ES-I3 (cell line): Measurements from ENCODE around the gene HACD3.

Experiments used
- H3K36me3 ChIP-seq: 2 replicates; pipeline ENCODE4 v1.6.1; 2013; ENCODE audit warnings: mild to moderate bottlenecking, low read length, control low read depth, moderate library complexity; ENCODE audit not compliant: insufficient read depth
- H3K4me1 ChIP-seq: 2 replicates; pipeline ENCODE4 v1.6.1; 2013; ENCODE audit warnings: mild to moderate bottlenecking, control low read depth, low read length; ENCODE audit not compliant: insufficient read depth
- H3K9ac ChIP-seq: 2 replicates; pipeline ENCODE4 v1.6.1; 2013; ENCODE audit warnings: low read depth, mild to moderate bottlenecking, low read length, moderate library complexity
- H3K9me3 ChIP-seq: 2 replicates; pipeline ENCODE4 v1.6.1; 2013; ENCODE audit warnings: mild to moderate bottlenecking, low read length, moderate library complexity; ENCODE audit not compliant: control insufficient read depth, insufficient read depth

Gene HACD3

GRCh38 chr15:65558997-65559760, 28.9 kb downstream of the HACD3 start:
- peaks cover 44% of the 10 kb centered on the region for H3K36me3 ChIP-seq
- no peak overlapping the region for H3K9ac ChIP-seq
- H3K9me3 ChIP-seq = 0 out of 2 replicates have a peak, but pooled peaks cover 4% of the 10 kb centered on the region
- no peaks in the 10 kb centered on the region for H3K4me1 ChIP-seq

DNA sequence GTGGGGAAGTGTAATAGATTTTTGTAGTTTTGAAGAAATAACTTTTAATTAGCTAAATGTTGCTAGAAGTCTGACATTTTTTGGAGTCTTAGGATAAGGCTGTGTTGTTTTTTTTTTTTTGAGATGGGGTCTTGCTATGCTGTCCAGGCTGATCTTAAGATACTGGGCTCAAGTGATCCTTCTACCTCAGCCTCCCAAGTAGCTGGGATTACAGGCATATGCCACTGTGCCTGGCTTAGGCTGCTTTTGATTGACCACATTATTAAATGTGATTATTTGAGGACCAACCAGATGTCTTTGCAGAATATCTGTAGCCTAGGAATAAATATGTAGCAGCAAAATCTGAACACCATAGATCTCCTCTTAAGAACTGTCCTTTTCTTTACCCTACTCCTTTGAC, 29.7 kb downstream of the HACD3 start:
- Histone ChIP-seq H3K4me1 (no peaks in the 10 kb centered on the region), H3K36me3 (peaks cover 51% of the 10 kb centered on the region), H3K9ac (no peak overlapping the region), H3K9me3 (0 out of 2 replicates have a peak, but pooled peaks cover 4% of the 10 kb centered on the region)

DNA sequence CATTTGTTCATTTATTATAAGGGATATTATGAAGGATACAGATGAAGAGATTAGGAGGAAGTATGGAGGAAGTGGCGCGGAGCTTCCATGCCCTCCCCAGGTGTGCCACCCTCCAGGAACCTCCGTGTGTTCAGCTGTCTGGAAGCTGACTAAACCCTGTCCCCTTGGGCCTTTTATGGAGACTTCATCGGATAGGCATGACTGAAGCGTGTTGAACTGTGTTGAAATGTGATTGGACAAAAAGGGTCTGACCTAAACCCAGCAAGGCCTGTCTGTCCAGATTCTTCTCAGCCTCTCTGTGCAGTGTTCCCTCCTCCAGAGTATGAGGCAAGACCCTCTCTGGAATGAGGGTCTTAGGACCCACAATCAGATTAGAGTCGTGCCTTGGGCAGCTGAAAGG, 31.7 kb downstream of the HACD3 start:
- H3K36me3 ChIP-seq = peaks cover 53% of the 10 kb centered on the region
- 0 out of 2 replicates have a peak, but pooled peaks cover 4% of the 10 kb centered on the region for H3K9me3 ChIP-seq
- H3K4me1 ChIP-seq = no peaks in the 10 kb centered on the region
- no peak overlapping the region for H3K9ac ChIP-seq

DNA sequence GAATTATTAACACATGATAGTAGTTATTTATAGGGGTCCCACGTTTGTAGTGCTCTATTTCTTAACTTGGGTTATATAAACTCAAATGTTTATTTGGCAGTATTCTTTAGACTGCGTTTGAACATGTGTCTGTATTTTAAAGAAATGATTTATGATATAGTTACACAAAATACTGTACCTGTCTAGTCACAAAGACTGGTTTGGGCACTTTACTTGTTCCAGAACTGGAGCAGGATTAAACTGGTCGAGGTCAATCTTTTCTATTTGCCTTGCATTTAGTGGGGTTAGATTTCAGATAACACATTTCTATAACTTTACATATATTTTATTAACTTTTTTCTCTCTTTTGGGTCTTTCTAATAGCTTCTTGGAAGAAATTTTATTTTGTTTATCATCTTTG, 39.5 kb downstream of the HACD3 start:
- H3K36me3 ChIP-seq = peaks cover 27% of the 10 kb centered on the region
- H3K9me3 ChIP-seq = no peaks in the 10 kb centered on the region
- no peaks in the 10 kb centered on the region for H3K4me1 ChIP-seq
- H3K9ac ChIP-seq = no peak overlapping the region

- Histone ChIP-seq H3K9ac (no peak overlapping the region), H3K36me3 (peaks cover 16% of the 10 kb centered on the region), H3K4me1 (no peaks in the 10 kb centered on the region), H3K9me3 (no peaks in the 10 kb centered on the region)
Measured at GRCh38 chr15:65571971-65572370, 41.7 kb downstream of the HACD3 start.

DNA sequence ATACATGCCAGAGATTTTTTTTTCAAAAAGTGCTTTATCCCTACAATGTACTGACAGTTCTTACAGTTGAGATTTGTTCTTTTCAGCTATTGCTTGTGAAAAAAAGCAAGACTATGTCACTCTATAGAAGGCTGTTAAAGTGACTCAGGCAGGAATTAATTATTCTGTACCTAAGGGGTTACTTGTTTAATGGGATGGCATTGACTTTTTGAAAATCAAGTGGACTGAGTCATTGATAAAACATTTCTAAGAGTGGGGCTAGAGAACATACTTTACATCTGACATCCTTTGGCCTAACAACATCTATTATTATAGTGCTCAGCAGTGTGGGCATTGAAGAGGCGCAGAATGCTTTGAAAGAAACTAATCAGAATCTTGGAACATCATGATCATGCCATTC, 46.4 kb downstream of the HACD3 start:
- peaks cover 20% of the 10 kb centered on the region for H3K4me1 ChIP-seq
- H3K36me3 ChIP-seq = peaks cover 4% of the 10 kb centered on the region
- no peak overlapping the region for H3K9ac ChIP-seq
- no peaks in the 10 kb centered on the region for H3K9me3 ChIP-seq

- Histone ChIP-seq H3K4me1 (peaks cover 20% of the 10 kb centered on the region), H3K9me3 (no peaks in the 10 kb centered on the region), H3K9ac (no peak overlapping the region), H3K36me3 (no peaks in the 10 kb centered on the region; the same call in 1 of the 2 replicates)
Measured at GRCh38 chr15:65577129-65577996, 47.1 kb downstream of the HACD3 start.

DNA sequence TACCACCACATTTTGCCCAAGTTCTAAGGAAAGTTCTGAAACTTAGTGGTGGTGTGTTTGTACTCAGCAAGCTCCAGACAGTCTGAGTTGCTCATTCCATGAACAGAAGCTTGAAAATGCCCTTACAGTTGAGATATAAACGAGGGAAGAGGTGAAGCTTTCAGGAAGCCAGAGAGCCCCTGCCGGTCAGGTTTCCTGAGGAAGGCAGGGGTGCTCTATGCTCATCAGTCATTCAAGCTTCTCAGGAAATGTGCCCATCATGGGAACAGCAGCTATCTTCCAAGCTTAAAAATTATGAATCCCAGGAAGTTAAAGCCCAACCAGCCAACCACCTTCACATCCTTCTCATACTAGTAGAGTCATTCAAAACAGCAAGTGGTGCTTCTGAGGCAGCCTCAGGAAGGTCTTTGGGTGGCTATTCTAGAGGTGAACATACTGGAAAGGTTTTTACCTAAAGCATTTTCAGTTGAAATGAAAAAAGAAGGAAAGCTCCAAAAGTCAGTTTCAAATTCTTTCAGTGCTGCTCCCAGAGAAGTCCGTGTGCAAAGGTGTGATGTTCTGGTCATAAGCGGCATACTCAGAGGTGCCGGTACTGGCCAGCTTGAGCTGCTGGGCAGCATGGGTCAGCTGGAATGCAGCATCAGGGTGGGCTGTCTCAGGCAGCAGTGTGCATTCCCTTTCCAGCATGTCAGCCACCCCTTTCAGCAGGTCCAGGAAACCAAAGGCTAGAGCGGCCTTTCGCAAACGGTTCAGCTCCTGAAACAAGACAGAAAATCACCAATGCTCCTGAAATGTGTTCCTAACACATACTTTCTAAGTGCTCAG, 48.9 kb downstream of the HACD3 start:
- peaks cover 20% of the 10 kb centered on the region for H3K4me1 ChIP-seq
- H3K9ac ChIP-seq = no peak overlapping the region
- H3K36me3 ChIP-seq = peaks cover 2% of the 10 kb centered on the region; the same call in 1 of the 2 replicates
- no peaks in the 10 kb centered on the region for H3K9me3 ChIP-seq

DNA sequence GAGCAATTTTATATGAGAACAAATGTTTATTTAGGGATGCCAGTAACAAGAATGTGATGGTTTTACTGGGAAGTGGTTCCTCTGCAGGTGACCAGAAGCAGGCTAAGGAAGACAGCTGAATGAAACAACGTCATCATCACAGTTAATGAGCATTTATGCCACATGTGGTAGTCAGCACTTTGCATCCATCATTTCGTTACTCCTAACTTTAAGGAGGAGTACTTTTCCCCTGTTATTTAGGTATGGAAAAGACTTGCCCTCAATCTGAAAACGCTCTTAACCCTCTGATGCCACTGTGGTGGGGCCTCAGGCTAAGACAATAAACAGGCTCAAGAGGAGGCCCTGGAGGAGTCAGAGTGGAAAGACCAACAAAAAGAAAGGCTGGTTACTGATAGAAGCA, 49.5 kb downstream of the HACD3 start:
- Histone ChIP-seq H3K9ac (no peak overlapping the region), H3K9me3 (no peaks in the 10 kb centered on the region), H3K36me3 (peaks cover 2% of the 10 kb centered on the region; the same call in 1 of the 2 replicates), H3K4me1 (peaks cover 20% of the 10 kb centered on the region)

DNA sequence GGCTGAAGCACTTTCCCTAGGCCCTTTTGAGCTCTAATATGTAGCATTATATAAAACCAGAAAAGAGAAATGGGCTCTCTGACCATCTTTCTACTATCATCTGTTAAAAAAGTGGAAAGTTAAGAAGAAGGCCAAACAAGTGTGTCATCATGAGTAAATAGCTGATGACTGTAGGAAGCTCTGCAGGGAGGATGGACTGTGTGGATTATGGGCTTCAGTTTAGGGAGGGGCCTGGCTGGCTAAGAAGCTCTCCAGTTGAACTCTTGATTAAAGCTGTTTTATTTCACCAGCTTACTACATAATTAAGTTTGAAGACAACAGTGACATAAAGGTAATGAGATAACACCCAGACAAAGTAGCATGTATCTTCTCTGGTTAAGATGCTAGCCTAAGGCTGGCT, 50.0 kb downstream of the HACD3 start:
- Histone ChIP-seq H3K9me3 (no peaks in the 10 kb centered on the region), H3K4me1 (peaks cover 20% of the 10 kb centered on the region), H3K36me3 (peaks cover 2% of the 10 kb centered on the region; the same call in 1 of the 2 replicates), H3K9ac (no peak overlapping the region)

DNA sequence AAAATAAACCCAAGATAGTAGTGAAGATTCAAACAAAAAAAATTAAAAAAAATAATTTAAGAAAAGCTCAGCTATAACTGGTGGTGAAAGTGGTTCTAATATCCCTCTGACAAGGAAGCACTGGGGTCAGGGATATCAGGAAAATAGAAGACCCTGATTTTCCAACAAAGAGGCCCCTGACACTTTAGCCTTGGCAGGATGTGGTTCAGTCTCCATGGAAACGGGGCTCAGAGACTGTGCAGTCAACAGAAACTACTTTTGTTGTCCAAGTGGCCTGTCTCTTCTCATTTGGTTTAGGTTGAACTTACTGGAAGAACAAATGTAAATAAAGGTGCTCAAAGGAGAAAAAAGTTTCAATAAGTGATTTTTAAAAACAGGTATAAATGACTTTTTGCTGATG, 53.4 kb downstream of the HACD3 start:
- H3K36me3 ChIP-seq = peaks cover 2% of the 10 kb centered on the region; the same call in 1 of the 2 replicates

DNA sequence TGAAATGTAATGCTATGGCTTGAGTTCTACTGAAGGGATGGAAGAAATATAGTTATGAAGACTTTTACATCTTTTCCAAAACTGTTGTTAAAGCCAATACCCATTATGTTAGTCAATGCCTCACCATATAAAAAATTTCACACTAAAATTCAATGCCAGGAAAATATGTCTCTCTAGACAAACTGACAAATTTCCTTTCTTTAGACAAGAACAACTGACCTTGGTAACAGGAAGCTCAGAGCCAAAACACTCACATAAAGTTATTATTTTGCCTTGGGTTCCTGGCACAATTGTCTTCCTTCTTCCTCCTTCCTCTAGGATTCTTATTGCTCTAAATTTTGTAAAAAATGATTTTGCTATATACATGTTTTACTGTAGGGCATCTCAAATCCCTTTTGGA, 54.0 kb downstream of the HACD3 start:
- peaks cover 7% of the 10 kb centered on the region for H3K4me1 ChIP-seq
- no peaks in the 10 kb centered on the region for H3K9me3 ChIP-seq
- H3K36me3 ChIP-seq = peaks cover 6% of the 10 kb centered on the region; the same call in 1 of the 2 replicates
- H3K9ac ChIP-seq = no peak overlapping the region

More for the DNA sequence above, 53.4 kb downstream of the HACD3 start:
- Histone ChIP-seq H3K9me3 (no peaks in the 10 kb centered on the region), H3K9ac (no peak overlapping the region), H3K4me1 (peaks cover 12% of the 10 kb centered on the region)

DNA sequence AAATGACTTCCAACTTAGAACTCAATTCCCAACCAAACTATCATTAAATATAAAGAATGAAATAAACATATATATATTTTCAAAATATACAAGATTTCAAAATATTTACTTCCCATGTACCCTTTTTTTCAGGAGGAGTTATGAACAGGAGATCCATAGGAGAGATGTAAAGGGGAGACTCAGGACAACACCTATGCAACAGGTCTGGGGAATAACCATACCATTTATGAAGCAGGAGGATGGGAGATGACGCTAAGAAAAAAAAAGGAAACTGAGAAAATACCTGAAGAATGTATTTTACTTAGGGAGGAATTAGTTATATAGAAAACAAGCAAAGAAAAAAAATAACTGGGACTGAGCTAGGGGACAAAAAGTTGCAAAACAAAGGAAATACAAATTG, 56.8 kb downstream of the HACD3 start:
- Histone ChIP-seq H3K36me3 (peaks cover 15% of the 10 kb centered on the region), H3K4me1 (no peaks in the 10 kb centered on the region), H3K9me3 (no peaks in the 10 kb centered on the region), H3K9ac (no peak overlapping the region)

- no peaks in the 10 kb centered on the region for H3K9me3 ChIP-seq
- H3K9ac ChIP-seq = no peak overlapping the region
- peaks cover 4% of the 10 kb centered on the region for H3K36me3 ChIP-seq
- no peaks in the 10 kb centered on the region for H3K4me1 ChIP-seq
Measured at GRCh38 chr15:65595960-65596359, 65.7 kb downstream of the HACD3 start.
